Heart left ventricle (tissue), 13 donors: Measurements from ENCODE around the gene TMEM106C.

ENCODE experiments used
- POLR2A ChIP-seq, 2 donors: fragments of 450-650 bp; IDR thresholded peaks; one replicate each; pipeline ENCODE4 v1.6.1; 2017; ENCODE audit warnings: antibody characterized with exemption in 2 of 2, mild to moderate bottlenecking in 2 of 2, moderate library complexity in 2 of 2
- TF ChIP-seq, protein P1 (sequence below), 12 donors: fragments of 200-600 bp; sonication (generic) in 4 of 12; IDR thresholded peaks; one replicate each; pipeline versions ENCODE4 v1.5.0 to v1.8.0; 2018 to 2022; ENCODE audit warnings: antibody characterized with exemption in 12 of 12, mild to moderate bottlenecking in 5 of 12
- donor health status: ischemic (EF 13 %, LVEDD 7.1; RV severe dilation, severe dysfunction).
- donor health status: DM: no; HTN: yes; CAD: no.
- donor health status: DM: no; HTN: no; CAD: no.
- donor health status: ischemic (EF 25% LVEDD 6.9; RV normal size, moderate dysfunction).
- donor health status: ischemic (EF 25% LVEDD 5.7; RV mildly dilated, moderate dysfunction).
- donor health status: ischemic (EF 35%, LVEDD 5.7; RV mildly dilated, moderate dysfunction).
- donor health status: nonischemic (EF 11% LVEDD 7.7; RV severe dilation, severe dysfunction).
- donor health status: DM: yes; HTN: yes; CAD: no.
- donor health status: PGD.
- donor health status: ischemic (EF 29% LVEDD 5.4; RV normal size, mild dysfunction).
- donor health status: nonischemic (EF 23%, LVEDD 6.1; RV moderate dilation, normal function).

DNA sequence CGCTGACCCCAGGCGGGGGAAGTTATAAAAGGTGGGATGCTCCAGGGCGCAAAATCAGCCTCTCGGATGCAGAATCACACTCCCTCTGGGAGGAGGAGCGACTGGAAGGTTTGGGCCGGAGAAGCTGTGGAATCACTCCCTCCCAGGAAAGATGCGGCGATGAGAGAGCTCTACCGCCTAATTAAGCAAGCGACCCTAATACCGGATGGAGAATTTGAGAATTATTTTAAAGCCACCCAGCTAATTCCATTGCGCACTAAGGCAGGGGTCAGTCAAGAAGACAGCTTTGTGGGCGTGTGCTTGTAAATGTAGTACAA, 39.0 kb downstream of the TMEM106C start:
- TF ChIP-seq, protein P1, sequence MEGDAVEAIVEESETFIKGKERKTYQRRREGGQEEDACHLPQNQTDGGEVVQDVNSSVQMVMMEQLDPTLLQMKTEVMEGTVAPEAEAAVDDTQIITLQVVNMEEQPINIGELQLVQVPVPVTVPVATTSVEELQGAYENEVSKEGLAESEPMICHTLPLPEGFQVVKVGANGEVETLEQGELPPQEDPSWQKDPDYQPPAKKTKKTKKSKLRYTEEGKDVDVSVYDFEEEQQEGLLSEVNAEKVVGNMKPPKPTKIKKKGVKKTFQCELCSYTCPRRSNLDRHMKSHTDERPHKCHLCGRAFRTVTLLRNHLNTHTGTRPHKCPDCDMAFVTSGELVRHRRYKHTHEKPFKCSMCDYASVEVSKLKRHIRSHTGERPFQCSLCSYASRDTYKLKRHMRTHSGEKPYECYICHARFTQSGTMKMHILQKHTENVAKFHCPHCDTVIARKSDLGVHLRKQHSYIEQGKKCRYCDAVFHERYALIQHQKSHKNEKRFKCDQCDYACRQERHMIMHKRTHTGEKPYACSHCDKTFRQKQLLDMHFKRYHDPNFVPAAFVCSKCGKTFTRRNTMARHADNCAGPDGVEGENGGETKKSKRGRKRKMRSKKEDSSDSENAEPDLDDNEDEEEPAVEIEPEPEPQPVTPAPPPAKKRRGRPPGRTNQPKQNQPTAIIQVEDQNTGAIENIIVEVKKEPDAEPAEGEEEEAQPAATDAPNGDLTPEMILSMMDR (IDR thresholded peaks at IDR 0.05): no peak
- no peak for TF ChIP-seq POLR2A (IDR thresholded peaks at IDR 0.05)
